ENCODE measurements around the gene STX8. TPM values are rescaled to one million over a fixed set of nuclear protein-coding genes. Genes with fewer than 3 reads are reported as not detected.

Gene STX8
- total and polyA plus RNA-seq, 9 of the 15 experiments (the other 6 are each of a cell fraction or from before 2014, with no cell fraction given): 14.6 to 42.5 (median 22.1) TPM

DNA sequence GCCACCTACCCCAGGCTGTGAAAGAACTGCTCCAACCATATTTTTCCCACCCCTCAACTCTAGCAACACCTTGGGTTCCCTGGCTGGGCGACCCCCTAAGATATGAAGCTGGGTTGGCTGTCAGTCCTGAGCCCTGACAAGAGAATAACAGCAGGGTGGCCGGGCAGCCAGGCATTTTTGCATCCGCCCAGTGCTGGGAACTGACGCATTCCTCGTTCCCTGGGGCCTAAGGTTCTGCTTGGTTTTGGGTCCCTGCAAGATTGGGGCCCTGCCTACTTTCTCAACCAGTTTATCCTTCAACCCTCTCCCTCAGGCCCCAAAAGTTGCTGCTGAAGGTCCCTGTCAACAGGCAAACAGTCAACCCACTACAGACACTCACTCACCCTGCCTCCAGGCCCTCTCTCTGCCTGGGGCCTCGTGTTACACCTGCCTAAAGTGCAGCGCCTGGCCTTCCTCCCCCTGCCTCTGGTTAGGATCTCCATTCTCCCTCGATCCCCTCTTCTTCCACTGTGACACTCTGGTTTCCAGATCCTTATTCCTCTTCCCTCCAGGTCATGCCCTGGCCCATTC lies 151.5 kb downstream of the STX8 start:
- TF ChIP-seq HDAC1 (IDR thresholded peaks at IDR 0.05) (no peak), KDM2B (CRISPR knock-in tag; IDR thresholded peaks at IDR 0.05) (no peak), DMBX1 (CRISPR knock-in tag; IDR thresholded peaks at IDR 0.05; ENCODE audit: borderline replicate concordance) (no peak), ZNF431 (CRISPR knock-in tag; IDR thresholded peaks at IDR 0.05) (no peak)
- TF ChIP-seq, protein P1, sequence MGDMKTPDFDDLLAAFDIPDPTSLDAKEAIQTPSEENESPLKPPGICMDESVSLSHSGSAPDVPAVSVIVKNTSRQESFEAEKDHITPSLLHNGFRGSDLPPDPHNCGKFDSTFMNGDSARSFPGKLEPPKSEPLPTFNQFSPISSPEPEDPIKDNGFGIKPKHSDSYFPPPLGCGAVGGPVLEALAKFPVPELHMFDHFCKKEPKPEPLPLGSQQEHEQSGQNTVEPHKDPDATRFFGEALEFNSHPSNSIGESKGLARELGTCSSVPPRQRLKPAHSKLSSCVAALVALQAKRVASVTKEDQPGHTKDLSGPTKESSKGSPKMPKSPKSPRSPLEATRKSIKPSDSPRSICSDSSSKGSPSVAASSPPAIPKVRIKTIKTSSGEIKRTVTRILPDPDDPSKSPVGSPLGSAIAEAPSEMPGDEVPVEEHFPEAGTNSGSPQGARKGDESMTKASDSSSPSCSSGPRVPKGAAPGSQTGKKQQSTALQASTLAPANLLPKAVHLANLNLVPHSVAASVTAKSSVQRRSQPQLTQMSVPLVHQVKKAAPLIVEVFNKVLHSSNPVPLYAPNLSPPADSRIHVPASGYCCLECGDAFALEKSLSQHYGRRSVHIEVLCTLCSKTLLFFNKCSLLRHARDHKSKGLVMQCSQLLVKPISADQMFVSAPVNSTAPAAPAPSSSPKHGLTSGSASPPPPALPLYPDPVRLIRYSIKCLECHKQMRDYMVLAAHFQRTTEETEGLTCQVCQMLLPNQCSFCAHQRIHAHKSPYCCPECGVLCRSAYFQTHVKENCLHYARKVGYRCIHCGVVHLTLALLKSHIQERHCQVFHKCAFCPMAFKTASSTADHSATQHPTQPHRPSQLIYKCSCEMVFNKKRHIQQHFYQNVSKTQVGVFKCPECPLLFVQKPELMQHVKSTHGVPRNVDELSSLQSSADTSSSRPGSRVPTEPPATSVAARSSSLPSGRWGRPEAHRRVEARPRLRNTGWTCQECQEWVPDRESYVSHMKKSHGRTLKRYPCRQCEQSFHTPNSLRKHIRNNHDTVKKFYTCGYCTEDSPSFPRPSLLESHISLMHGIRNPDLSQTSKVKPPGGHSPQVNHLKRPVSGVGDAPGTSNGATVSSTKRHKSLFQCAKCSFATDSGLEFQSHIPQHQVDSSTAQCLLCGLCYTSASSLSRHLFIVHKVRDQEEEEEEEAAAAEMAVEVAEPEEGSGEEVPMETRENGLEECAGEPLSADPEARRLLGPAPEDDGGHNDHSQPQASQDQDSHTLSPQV (IDR thresholded peaks at IDR 0.05): no peak
- Histone ChIP-seq H3K79me2 (ENCODE audit: control insufficient read depth, insufficient read depth, low read length) (no peaks in the 10 kb centered on the region), H3K9me1 (ENCODE audit: control insufficient read depth, insufficient read depth, low read length) (no peaks in the 10 kb centered on the region), H3K9ac (ENCODE audit: insufficient read depth in 1 of 2, low read depth in 2 of 2, low read length in 2 of 2) (no peak overlapping the region), H4K20me1 (replicated peaks; ENCODE audit: control insufficient read depth, insufficient read depth, low read length) (no peaks in the 10 kb centered on the region), H3K36me3 (ENCODE audit: control insufficient read depth, insufficient read depth, low read length) (no peaks in the 10 kb centered on the region), H3K9me3 (replicated peaks; ENCODE audit: control insufficient read depth, insufficient read depth, low read depth, low read length) (no peaks in the 10 kb centered on the region), H3K4me1 (replicated peaks in 1 of 2; ENCODE audit: control insufficient read depth in 2 of 2, insufficient read depth in 2 of 2, low read length in 2 of 2) (no peaks in the 10 kb centered on the region), H3K27ac (ENCODE audit: extremely low read depth, low read depth, low read length) (no peak overlapping the region), H3K4me3 (no peak overlapping the region), H2AFZ (ENCODE audit: low read depth, low read length) (no peak overlapping the region), H3K4me2 (ENCODE audit: insufficient read depth, low read length) (no peak overlapping the region), H3K27me3 (ENCODE audit: control insufficient read depth in 2 of 2, insufficient read depth in 2 of 2, low read length in 2 of 2) (peaks cover 0 to 5% of the 10 kb centered on the region in 2 experiments; a peak in 1 of 5 replicates)
- POLR2A ChIA-PET: interaction anchor here (0.6 kb wide), 1 partner anchor 26 kb away, joined by 3 read pairs; no protein-coding TSS in a partner anchor
- intact Hi-C loops (cut with micrococcal nuclease) (no loop called here), in situ Hi-C loops (cut with MboI) (no loop called here)
- DNase-seq (ENCODE audit: extremely low read depth in 1 of 4, low spot score in 3 of 4) (no peak), ATAC-seq (no peak), FAIRE-seq (no peak)
- no TSS peak for BruUV-seq (replicated peaks)
- CTCF ChIA-PET (ENCODE audit: low intra/inter-chr PET ratio): interaction anchor here (0.6 kb wide), 1 partner anchor 131 kb away, joined by 3 read pairs; no protein-coding TSS in a partner anchor
- 0% methylated on average over 4 of the region's 8 CpGs for WGBS (ENCODE audit: insufficient coverage, low coverage, missing lambda C conversion rate)
